ENCODE measurements around the gene PDE8A. TPM values are rescaled to one million over a fixed set of nuclear protein-coding genes. Genes with fewer than 3 reads are reported as not detected.

PDE8A gene
- total and polyA plus RNA-seq, 10 of the 15 experiments (the other 5 are each of a cell fraction or from before 2014, with no cell fraction given), result 6.7 to 69.2 (median 27.2) TPM

GRCh38 chr15:85112997-85113396, 131.3 kb downstream of the PDE8A start:
- WGBS (ENCODE audit: insufficient coverage, insufficient replicate concordance, low lambda C conversion rate, missing lambda C conversion rate), result 54% methylated on average over 3 of the region's 3 CpGs
- ChIA-PET SMC1A (ENCODE audit: uncharacterized antibody, unreplicated experiment) (no interaction called here), CTCF (no interaction called here), POLR2A (no interaction called here), RAD21 (ENCODE audit: unreplicated experiment) (no interaction called here)
- H4K20me1 ChIP-seq (ENCODE audit: control insufficient read depth, insufficient read depth), result no peaks in the 10 kb centered on the region
- H3K79me2 ChIP-seq (ENCODE audit: control insufficient read depth, insufficient read depth, low read length), result no peaks in the 10 kb centered on the region
- H3K27ac ChIP-seq (ENCODE audit: control insufficient read depth, insufficient read depth), result no peak overlapping the region
- in situ Hi-C loops (cut with MboI) (no loop called here), intact Hi-C loops (cut with micrococcal nuclease; ENCODE audit: unreplicated experiment) (no loop called here)
- no peak overlapping the region for H2AFZ ChIP-seq (ENCODE audit: control insufficient read depth, low read depth, low read length)
- H3K4me3 ChIP-seq, result no peak overlapping the region
- TF ChIP-seq JUND (IDR thresholded peaks at IDR 0.05; ENCODE audit: low read depth, low read length) (no peak), CREB1 (IDR thresholded peaks at IDR 0.05; ENCODE audit: low read depth) (no peak), BMI1 (IDR thresholded peaks at IDR 0.05; ENCODE audit: borderline replicate concordance) (no peak), NR2F1 (conservative IDR thresholded peaks at IDR 0.05) (no peak), ETV6 (conservative IDR thresholded peaks at IDR 0.05 in 1 of 2, IDR thresholded peaks at IDR 0.05 in 1 of 2; ENCODE audit: borderline replicate concordance in 1 of 2, low read depth in 1 of 2) (no peak), PKNOX1 (IDR thresholded peaks at IDR 0.05) (no peak), RUNX3 (IDR thresholded peaks at IDR 0.05; ENCODE audit: low read length) (no peak), YBX1 (IDR thresholded peaks at IDR 0.05) (no peak), BRCA1 (IDR thresholded peaks at IDR 0.05; ENCODE audit: low read depth, low read length) (no peak), GATAD2B (conservative IDR thresholded peaks at IDR 0.05; ENCODE audit: low read depth) (no peak), SMAD5 (IDR thresholded peaks at IDR 0.05; ENCODE audit: low read depth) (no peak)
- no peak overlapping the region for H3K4me2 ChIP-seq (ENCODE audit: control insufficient read depth, insufficient read depth)
- no peak for DNase-seq (ENCODE audit: low read depth, low spot score)
- H3K27me3 ChIP-seq (replicated peaks in 1 of 2; ENCODE audit: control insufficient read depth in 2 of 2, insufficient read depth in 2 of 2, low read length in 1 of 2), result no peaks in the 10 kb centered on the region
- no peaks in the 10 kb centered on the region for H3K9me3 ChIP-seq (replicated peaks; ENCODE audit: control insufficient read depth, insufficient read depth, low read length)
- no peak overlapping the region for H3K9ac ChIP-seq (ENCODE audit: control insufficient read depth, insufficient read depth, low read length)
- FAIRE-seq, result no peak
- no peak for ATAC-seq
- peaks cover 0 to 12% of the 10 kb centered on the region in 2 experiments; a peak in 3 of 4 replicates for H3K36me3 ChIP-seq (ENCODE audit: control insufficient read depth in 2 of 2, insufficient read depth in 2 of 2, low read length in 1 of 2)
- H3K4me1 ChIP-seq (ENCODE audit: control insufficient read depth, insufficient read depth, low read length), result peaks cover 13% of the 10 kb centered on the region
- BruUV-seq (replicated peaks), result no TSS peak
